ENCODE data around the gene ZSCAN5B. TPM values are rescaled to one million over a fixed set of nuclear protein-coding genes. Genes with fewer than 3 reads are reported as not detected.

Gene ZSCAN5B
- total RNA-seq, 1 experiment from 2014 or later, result not detected

DNA sequence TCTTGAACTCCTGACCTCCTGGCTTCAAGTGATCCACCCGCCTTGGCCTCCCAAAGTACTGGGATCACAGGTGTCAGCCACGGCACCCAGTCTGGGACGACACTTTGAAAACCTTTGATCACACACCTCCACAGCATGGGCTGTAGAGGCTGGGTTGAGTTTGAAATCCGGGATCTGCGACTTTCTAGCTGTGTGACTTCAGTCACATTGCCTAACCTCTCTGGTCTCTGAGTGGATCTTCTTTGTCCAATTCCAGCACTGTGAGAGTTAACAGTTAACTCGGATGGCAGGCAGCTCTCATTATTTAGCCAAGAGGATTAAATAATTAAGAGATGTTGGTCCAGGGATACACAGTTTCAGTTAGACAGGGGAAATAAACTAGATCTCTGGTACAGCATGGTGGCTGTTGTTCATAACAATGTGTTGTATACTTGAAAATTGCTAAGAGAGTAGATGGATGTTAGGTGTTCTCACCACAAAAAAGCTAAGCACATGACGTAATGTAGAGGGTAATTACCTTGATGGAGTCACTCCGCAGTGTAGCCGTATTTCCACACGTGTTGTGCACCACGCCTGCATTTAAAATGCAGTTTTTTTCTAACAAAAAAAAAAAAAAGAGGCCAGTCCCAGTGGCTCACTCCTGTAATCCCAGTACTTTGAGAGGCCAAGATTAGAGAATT lies 19.9 kb downstream of the ZSCAN5B start:
- H3K36me3 Mint-ChIP-seq, result no peaks in the 10 kb centered on the region
- DNase-seq (ENCODE audit: low spot score), result no peak
- ChIA-PET CTCF (interaction anchor here (0.6 to 2.3 kb wide), 8 partner anchors 23 to 156 kb away, joined by 3 to 8 read pairs (median 4); no protein-coding TSS in a partner anchor), POLR2A (interaction anchor here (0.6 to 1.1 kb wide), 2 partner anchors 36 to 203 kb away, joined by 4 read pairs; no protein-coding TSS in a partner anchor)
- no peak overlapping the region for H3K4me3 Mint-ChIP-seq
- no peak for ATAC-seq
- no peaks in the 10 kb centered on the region for H3K9me3 Mint-ChIP-seq
- peaks cover 2% of the 10 kb centered on the region; the same call in 1 of the 2 replicates for H3K27me3 Mint-ChIP-seq (ENCODE audit: low read depth)
- H3K4me1 Mint-ChIP-seq, result peaks cover 4% of the 10 kb centered on the region; the same call in 1 of the 2 replicates
- no peak overlapping the region for H3K27ac Mint-ChIP-seq
- TF ChIP-seq CBFB (CRISPR knock-in tag; IDR thresholded peaks at IDR 0.05; ENCODE audit: low read depth) (no peak), EMX1 (CRISPR knock-in tag; IDR thresholded peaks at IDR 0.05) (no peak), NR1H2 (CRISPR knock-in tag; IDR thresholded peaks at IDR 0.05) (no peak), ZNF532 (CRISPR knock-in tag; IDR thresholded peaks at IDR 0.05; ENCODE audit: borderline replicate concordance) (no peak), SMAD4 (CRISPR knock-in tag; IDR thresholded peaks at IDR 0.05) (no peak), ZSCAN18 (CRISPR knock-in tag; IDR thresholded peaks at IDR 0.05) (no peak), SOX15 (CRISPR knock-in tag; IDR thresholded peaks at IDR 0.05) (no peak), ZNF396 (CRISPR knock-in tag; IDR thresholded peaks at IDR 0.05; ENCODE audit: borderline replicate concordance) (no peak), KAT7 (CRISPR knock-in tag; IDR thresholded peaks at IDR 0.05; ENCODE audit: borderline replicate concordance) (no peak), FOXP1 (CRISPR knock-in tag; IDR thresholded peaks at IDR 0.05; ENCODE audit: borderline replicate concordance) (no peak), CTCF (IDR thresholded peaks at IDR 0.05) (no peak), PRRX2 (CRISPR knock-in tag; IDR thresholded peaks at IDR 0.05) (no peak), ZNF281 (CRISPR knock-in tag; IDR thresholded peaks at IDR 0.05) (no peak), SP1 (CRISPR knock-in tag; conservative IDR thresholded peaks at IDR 0.05) (no peak), ZBTB21 (CRISPR knock-in tag; IDR thresholded peaks at IDR 0.05; ENCODE audit: borderline replicate concordance) (no peak), PRDM15 (CRISPR knock-in tag; IDR thresholded peaks at IDR 0.05) (no peak)
- TF ChIP-seq, protein P1, sequence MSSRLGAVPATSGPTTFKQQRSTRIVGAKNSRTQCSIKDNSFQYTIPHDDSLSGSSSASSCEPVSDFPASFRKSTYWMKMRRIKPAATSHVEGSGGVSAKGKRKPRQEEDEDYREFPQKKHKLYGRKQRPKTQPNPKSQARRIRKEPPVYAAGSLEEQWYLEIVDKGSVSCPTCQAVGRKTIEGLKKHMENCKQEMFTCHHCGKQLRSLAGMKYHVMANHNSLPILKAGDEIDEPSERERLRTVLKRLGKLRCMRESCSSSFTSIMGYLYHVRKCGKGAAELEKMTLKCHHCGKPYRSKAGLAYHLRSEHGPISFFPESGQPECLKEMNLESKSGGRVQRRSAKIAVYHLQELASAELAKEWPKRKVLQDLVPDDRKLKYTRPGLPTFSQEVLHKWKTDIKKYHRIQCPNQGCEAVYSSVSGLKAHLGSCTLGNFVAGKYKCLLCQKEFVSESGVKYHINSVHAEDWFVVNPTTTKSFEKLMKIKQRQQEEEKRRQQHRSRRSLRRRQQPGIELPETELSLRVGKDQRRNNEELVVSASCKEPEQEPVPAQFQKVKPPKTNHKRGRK (CRISPR knock-in tag; IDR thresholded peaks at IDR 0.05; ENCODE audit: borderline replicate concordance), result no peak
- TF ChIP-seq, protein P2, sequence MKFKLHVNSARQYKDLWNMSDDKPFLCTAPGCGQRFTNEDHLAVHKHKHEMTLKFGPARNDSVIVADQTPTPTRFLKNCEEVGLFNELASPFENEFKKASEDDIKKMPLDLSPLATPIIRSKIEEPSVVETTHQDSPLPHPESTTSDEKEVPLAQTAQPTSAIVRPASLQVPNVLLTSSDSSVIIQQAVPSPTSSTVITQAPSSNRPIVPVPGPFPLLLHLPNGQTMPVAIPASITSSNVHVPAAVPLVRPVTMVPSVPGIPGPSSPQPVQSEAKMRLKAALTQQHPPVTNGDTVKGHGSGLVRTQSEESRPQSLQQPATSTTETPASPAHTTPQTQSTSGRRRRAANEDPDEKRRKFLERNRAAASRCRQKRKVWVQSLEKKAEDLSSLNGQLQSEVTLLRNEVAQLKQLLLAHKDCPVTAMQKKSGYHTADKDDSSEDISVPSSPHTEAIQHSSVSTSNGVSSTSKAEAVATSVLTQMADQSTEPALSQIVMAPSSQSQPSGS (CRISPR knock-in tag; IDR thresholded peaks at IDR 0.05; ENCODE audit: borderline replicate concordance, low read depth), result no peak

Data from WTC11 (cell line).